ENCODE results near the gene AP4M1. TPM values are rescaled to one million over a fixed set of nuclear protein-coding genes. Genes with fewer than 3 reads are reported as not detected.

Gene AP4M1
- total and polyA plus RNA-seq, 3 donors from 2014 or later = 39.1 to 54.7 (median 51.3) TPM

DNA sequence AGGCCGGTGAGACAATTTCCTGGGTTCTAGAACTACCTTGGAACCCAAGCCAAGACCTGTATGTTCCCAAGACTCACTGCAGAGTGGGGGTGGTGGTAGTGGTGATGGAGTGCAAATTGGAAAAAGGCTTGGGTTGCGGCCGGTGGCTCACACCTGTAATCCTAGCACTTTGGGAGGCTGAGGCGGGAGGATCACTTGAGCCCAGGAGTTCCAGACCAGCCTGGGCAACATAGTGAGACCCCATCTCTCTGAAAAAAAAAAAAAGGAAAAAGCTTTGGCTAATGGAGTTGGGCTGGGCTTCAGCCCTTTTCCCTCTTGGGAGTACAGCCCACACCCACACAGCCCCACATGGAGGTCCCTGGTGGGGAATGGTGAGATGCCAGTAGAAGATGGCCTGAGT is 4.1 kb downstream of the AP4M1 start:
- WGBS, 2 donors = 91 to 93% methylated on average over 3 to 4 of the region's 4 CpGs
- intact Hi-C loops (cut with DNase I; ENCODE audit: low total_unique reads) = no loop called here
- Histone ChIP-seq H3K4me3 (no peak overlapping the region), H3K4me1 (no peaks in the 10 kb centered on the region), H3K27me3 (no peaks in the 10 kb centered on the region), H3K36me3 (ENCODE audit: low read depth, missing control alignments) (no peaks in the 10 kb centered on the region), H3K9me3 (no peaks in the 10 kb centered on the region), H3K27ac (no peak overlapping the region)
- TF ChIP-seq POLR2A (IDR thresholded peaks at IDR 0.05) = no peak
- TF ChIP-seq, protein P1, sequence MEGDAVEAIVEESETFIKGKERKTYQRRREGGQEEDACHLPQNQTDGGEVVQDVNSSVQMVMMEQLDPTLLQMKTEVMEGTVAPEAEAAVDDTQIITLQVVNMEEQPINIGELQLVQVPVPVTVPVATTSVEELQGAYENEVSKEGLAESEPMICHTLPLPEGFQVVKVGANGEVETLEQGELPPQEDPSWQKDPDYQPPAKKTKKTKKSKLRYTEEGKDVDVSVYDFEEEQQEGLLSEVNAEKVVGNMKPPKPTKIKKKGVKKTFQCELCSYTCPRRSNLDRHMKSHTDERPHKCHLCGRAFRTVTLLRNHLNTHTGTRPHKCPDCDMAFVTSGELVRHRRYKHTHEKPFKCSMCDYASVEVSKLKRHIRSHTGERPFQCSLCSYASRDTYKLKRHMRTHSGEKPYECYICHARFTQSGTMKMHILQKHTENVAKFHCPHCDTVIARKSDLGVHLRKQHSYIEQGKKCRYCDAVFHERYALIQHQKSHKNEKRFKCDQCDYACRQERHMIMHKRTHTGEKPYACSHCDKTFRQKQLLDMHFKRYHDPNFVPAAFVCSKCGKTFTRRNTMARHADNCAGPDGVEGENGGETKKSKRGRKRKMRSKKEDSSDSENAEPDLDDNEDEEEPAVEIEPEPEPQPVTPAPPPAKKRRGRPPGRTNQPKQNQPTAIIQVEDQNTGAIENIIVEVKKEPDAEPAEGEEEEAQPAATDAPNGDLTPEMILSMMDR (IDR thresholded peaks at IDR 0.05) = no peak
- no peak for DNase-seq

DNA sequence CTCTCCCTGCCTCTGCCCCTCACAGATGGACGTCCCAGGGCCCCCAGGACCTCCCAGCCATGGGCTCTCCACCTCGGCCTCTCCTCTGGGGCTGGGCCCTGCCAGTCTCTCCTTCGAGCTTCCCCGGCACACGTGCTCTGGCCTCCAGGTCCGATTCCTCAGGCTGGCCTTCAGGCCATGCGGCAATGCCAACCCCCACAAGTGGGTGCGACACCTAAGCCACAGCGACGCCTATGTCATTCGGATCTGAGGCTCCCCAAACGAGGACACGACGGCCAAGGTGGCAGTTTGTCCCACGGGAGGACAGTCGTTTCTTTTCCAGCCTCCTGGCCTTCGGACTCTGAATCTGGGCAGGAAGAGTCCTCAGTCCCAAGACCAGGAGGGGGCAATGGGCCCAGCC is 5.2 kb downstream of the AP4M1 start:
- no peak overlapping the region for H3K4me3 ChIP-seq
- no peak for TF ChIP-seq POLR2A (IDR thresholded peaks at IDR 0.05)
- TF ChIP-seq, protein P1 (IDR thresholded peaks at IDR 0.05) = no peak
- no peaks in the 10 kb centered on the region for H3K27me3 ChIP-seq
- no peak for DNase-seq
- H3K36me3 ChIP-seq (ENCODE audit: low read depth, missing control alignments) = no peaks in the 10 kb centered on the region
- no peaks in the 10 kb centered on the region for H3K9me3 ChIP-seq
- H3K4me1 ChIP-seq = no peaks in the 10 kb centered on the region
- intact Hi-C loops (cut with DNase I; ENCODE audit: low total_unique reads) = no loop called here
- H3K27ac ChIP-seq = no peak overlapping the region
- 84 to 86% methylated on average over 13 to 17 of the region's 17 CpGs for WGBS, 2 donors

DNA sequence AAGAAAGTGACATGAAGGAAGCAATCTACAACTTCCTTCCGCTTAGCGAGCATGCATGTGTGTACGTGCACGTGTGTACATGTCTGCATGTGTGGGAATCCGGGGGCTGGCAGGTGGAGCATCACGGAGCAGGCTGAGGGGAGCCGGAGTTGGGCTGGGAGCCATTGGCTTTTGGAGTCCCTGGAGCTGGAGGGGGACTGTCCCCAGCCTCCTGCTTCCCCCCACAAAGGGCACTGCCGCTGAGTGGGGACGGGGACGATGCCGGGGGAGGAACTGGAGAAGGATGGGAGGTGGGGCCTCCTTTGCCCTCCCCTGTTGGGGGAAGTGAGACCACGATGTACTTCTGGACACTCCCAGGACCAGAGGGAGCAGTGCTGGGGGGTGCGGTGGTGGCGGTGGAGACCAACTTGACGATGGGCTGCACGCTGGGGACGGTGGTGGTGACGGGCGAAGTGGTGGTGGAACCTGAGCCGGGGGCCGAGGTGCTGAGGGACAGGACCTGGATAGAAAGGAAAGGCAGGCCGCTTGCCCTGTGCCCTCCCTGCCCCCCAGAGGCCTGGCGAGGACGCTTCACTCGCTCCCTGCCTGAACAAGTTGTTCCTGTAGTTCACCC is 5.8 kb downstream of the AP4M1 start:
- Histone ChIP-seq H3K36me3 (ENCODE audit: low read depth, missing control alignments) (no peaks in the 10 kb centered on the region), H3K9me3 (no peaks in the 10 kb centered on the region), H3K4me3 (no peak overlapping the region), H3K27ac (no peak overlapping the region), H3K27me3 (no peaks in the 10 kb centered on the region), H3K4me1 (no peaks in the 10 kb centered on the region)
- 80 to 84% methylated on average over 21 to 25 of the region's 25 CpGs for WGBS, 2 donors
- intact Hi-C loops (cut with DNase I; ENCODE audit: low total_unique reads) = no loop called here
- TF ChIP-seq, protein P1 (IDR thresholded peaks at IDR 0.05) = no peak
- no peak for TF ChIP-seq POLR2A (IDR thresholded peaks at IDR 0.05)
- no peak for DNase-seq

DNA sequence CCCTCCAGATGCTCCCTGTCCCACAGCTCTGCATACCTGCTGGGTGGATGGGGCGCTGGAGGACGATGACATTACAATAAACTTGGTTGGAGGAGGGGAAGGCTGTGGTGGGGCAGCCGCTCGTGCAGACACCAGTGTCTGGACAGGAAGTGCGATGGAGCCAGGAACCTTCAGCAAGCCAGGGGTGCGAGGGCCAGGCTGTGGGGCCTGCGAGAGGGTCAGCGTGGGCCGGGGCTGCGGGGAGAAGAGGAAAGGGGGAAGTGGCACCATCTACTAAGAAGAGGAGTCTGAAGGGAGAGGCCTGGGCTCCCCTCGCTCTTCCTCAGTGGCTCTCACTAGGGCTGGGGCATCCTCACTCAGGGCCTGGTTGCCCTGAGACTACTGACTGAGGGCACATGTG is 6.4 kb downstream of the AP4M1 start:
- Histone ChIP-seq H3K36me3 (ENCODE audit: low read depth, missing control alignments) (no peaks in the 10 kb centered on the region), H3K4me3 (no peak overlapping the region), H3K9me3 (no peaks in the 10 kb centered on the region), H3K27me3 (no peaks in the 10 kb centered on the region), H3K27ac (no peak overlapping the region), H3K4me1 (no peaks in the 10 kb centered on the region)
- TF ChIP-seq, protein P1 (IDR thresholded peaks at IDR 0.05) = no peak
- TF ChIP-seq POLR2A (IDR thresholded peaks at IDR 0.05) = no peak
- intact Hi-C loops (cut with DNase I; ENCODE audit: low total_unique reads) = no loop called here
- DNase-seq = no peak
- 81 to 84% methylated on average over 6 to 11 of the region's 11 CpGs for WGBS, 2 donors

DNA sequence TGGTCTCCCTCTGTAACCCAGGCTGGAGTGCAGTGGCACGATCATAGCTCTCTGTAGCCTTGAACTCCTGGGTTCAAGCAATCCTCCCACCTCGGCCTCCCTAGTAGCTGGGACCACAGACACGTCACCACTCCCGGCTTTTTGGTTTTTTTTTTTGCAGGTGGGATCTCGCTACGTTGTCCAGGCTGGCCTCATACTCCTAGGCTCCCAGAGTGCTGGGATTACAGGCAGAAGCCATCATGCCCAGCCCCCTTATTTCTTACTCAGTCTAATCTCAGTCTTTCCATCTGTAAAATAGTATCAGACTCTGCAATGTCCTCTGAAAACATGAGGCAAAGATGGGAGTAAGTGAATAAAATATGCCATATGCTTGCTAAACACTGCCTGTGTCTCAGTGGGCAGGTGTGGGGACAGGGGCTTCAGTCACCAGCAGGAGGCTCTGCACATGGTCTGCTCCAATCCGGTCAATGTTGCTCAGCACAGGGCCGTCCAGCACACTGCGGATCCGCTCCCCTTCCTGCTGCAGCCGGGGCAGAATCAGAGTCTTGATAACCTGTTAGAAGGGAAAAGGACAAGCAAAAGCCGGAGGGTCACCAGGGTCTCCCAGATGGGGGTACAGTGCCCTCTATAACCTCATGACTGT is 8.2 kb downstream of the AP4M1 start:
- H3K36me3 ChIP-seq (ENCODE audit: low read depth, missing control alignments) = no peaks in the 10 kb centered on the region
- H3K9me3 ChIP-seq = no peaks in the 10 kb centered on the region
- TF ChIP-seq, protein P1 (IDR thresholded peaks at IDR 0.05) = no peak
- no peak for TF ChIP-seq POLR2A (IDR thresholded peaks at IDR 0.05)
- intact Hi-C loops (cut with DNase I; ENCODE audit: low total_unique reads) = no loop called here
- DNase-seq = no peak
- H3K27me3 ChIP-seq = no peaks in the 10 kb centered on the region
- H3K4me3 ChIP-seq = no peak overlapping the region
- WGBS, 2 donors = 86 to 88% methylated on average over 11 to 12 of the region's 12 CpGs
- no peak overlapping the region for H3K27ac ChIP-seq
- H3K4me1 ChIP-seq = no peaks in the 10 kb centered on the region
